Dendritic cell treated with granulocyte-macrophage colony-stimulating factor and Interleukin-4, amounts not matched to agents 40 ng/mL and 50 ng/mL, for 4 days (primary cell): ENCODE data around the gene ATP2A1.
"Not testable (repeated sequence)": the region's sequence is repeated elsewhere in the genome, so short reads cannot be mapped to it uniquely, and the experiment has no call there.

ENCODE experiments used
- H3K27ac Mint-ChIP-seq: one replicate; pipeline ENCODE4 v1.8.0; 2022; ENCODE audit warnings: mild to moderate bottlenecking, mixed read lengths
- H3K27me3 Mint-ChIP-seq: one replicate; pipeline ENCODE4 v1.8.0; 2022; ENCODE audit warnings: mild to moderate bottlenecking, mixed read lengths
- H3K36me3 Mint-ChIP-seq: one replicate; pipeline ENCODE4 v1.8.0; 2022; ENCODE audit warnings: low read depth, mixed read lengths
- H3K4me1 Mint-ChIP-seq: one replicate; pipeline ENCODE4 v1.8.0; 2022; ENCODE audit warnings: low read depth, mixed read lengths
- H3K4me3 Mint-ChIP-seq: one replicate; pipeline ENCODE4 v1.8.0; 2022; ENCODE audit warnings: mild to moderate bottlenecking, moderate library complexity, mixed read lengths
- H3K9me3 Mint-ChIP-seq: one replicate; pipeline ENCODE4 v1.8.0; 2022; ENCODE audit warnings: mixed read lengths
- intact Hi-C: fragments of 100-400 bp; cut with micrococcal nuclease; formaldehyde crosslinking; loops from one replicate; pipeline ENCODE4 v1.15.0; 2022

Gene ATP2A1

GRCh38 chr16:28917095-28917494, 38.8 kb downstream of the ATP2A1 start:
- no peak overlapping the region for H3K27ac Mint-ChIP-seq
- intact Hi-C loops = no loop called here
- H3K27me3 Mint-ChIP-seq = no peaks in the 10 kb centered on the region
- H3K4me3 Mint-ChIP-seq = no peak overlapping the region
- peaks cover 91% of the 10 kb centered on the region for H3K36me3 Mint-ChIP-seq
- no peaks in the 10 kb centered on the region for H3K9me3 Mint-ChIP-seq
- H3K4me1 Mint-ChIP-seq = peaks cover 5% of the 10 kb centered on the region

GRCh38 chr16:28918698-28919097, 40.4 kb downstream of the ATP2A1 start:
- peaks cover 77% of the 10 kb centered on the region for H3K36me3 Mint-ChIP-seq
- H3K27ac Mint-ChIP-seq = no peak overlapping the region
- H3K4me3 Mint-ChIP-seq = no peak overlapping the region
- H3K4me1 Mint-ChIP-seq = peaks cover 15% of the 10 kb centered on the region
- intact Hi-C loops = no loop called here
- H3K9me3 Mint-ChIP-seq = no peaks in the 10 kb centered on the region
- no peaks in the 10 kb centered on the region for H3K27me3 Mint-ChIP-seq

DNA sequence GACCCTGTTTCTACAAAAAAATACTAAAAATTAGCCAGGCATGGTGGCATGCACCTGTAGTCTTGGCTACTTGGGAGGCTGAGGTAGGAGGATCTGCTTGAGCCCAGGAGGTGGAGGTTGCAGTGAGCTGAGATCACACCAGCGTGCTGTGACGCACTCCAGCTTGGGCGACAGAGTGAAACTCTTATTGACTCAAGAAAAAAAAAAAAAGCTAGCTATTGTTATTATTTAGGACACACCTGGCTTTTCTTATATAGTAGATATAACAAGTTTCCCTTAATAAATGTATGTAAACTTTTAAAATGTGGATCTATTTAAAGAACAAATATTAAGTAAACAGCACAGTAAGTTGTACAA, 44.9 kb downstream of the ATP2A1 start:
- H3K36me3 Mint-ChIP-seq = peaks cover 51% of the 10 kb centered on the region

DNA sequence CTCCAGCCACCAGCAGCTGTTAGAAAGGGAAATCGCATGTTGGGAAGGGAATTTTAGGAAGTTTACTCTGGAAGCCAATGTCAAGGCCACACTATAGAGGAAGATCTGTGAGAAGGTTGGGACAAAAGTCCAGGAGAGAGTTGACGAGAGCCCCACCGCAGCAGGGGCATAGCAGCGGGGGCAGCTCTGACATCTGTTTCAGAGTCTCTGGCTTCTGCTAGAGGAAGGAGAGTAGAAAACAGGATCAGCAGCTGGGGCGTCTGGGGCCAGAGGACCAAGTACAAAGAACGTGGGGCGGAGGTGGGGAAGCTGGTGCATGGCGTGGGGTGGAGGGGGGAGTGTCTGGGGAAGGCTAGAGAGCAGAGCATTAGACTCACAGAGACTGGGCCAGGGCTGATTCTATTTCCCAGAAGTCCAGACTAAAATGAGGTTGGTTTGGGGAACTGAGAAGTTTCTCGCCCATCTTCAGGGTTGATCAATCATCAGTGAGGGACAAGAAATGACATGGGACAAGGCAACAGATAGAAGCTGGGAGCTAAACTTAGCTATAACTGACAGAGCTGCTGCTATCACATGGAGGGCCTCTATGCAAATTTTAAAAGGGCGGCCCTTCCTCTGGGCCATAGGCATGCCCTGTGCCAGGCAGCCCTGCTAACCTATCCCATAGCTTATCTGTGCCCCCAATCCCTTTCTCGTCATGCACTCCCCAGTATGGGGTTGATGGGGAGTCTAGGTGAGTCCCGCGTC, 45.5 kb downstream of the ATP2A1 start:
- Mint-ChIP-seq H3K4me1 (peaks cover 34% of the 10 kb centered on the region), H3K27me3 (no peaks in the 10 kb centered on the region), H3K4me3 (peak overlapping the region; percentile 89), H3K9me3 (no peaks in the 10 kb centered on the region), H3K36me3 (peaks cover 44% of the 10 kb centered on the region), H3K27ac (peak overlapping the region; percentile 96)
- intact Hi-C loops = loop anchor here (1.0 to 10.0 kb wide), 2 partner anchors 26 to 59 kb away; partner anchors contain the start of genes NFATC2IP and SH2B1

More for the DNA sequence above, 44.9 kb downstream of the ATP2A1 start:
- peak overlapping the region; percentile 96 for H3K27ac Mint-ChIP-seq
- H3K4me1 Mint-ChIP-seq = peaks cover 34% of the 10 kb centered on the region
- peak overlapping the region; percentile 61 for H3K4me3 Mint-ChIP-seq
- no peaks in the 10 kb centered on the region for H3K27me3 Mint-ChIP-seq
- intact Hi-C loops = loop anchor here (10.0 kb wide), 1 partner anchor 58 kb away; the partner anchor contains the start of gene SH2B1
- no peaks in the 10 kb centered on the region for H3K9me3 Mint-ChIP-seq

DNA sequence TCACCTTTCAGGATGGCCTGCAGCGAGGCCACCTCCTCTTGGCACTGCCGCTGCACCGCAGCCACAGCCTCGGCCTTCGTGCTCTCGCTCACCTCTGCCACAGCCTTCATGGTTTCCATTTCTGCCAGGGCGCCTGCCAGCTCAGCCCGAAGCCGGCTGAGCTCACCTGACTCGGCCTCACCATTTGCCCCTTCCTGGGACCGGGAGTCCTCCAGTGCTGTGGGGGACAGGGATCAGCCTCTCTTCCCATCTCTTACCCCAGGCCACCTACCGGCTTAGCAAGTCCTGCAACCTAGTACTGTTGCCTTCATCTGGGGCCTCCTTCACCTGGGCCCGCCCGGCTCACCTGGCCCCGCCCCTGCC, 46.1 kb downstream of the ATP2A1 start:
- intact Hi-C loops = loop anchor here (1.0 to 10.0 kb wide), 2 partner anchors 26 to 60 kb away; partner anchors contain the start of genes NFATC2IP and SH2B1
- Mint-ChIP-seq H3K9me3 (no peaks in the 10 kb centered on the region), H3K4me3 (peak overlapping the region; percentile 89), H3K4me1 (peaks cover 34% of the 10 kb centered on the region), H3K36me3 (peaks cover 39% of the 10 kb centered on the region), H3K27ac (peak overlapping the region; percentile 96), H3K27me3 (no peaks in the 10 kb centered on the region)

GRCh38 chr16:28924762-28925385, 46.6 kb downstream of the ATP2A1 start, which contains the start of gene RABEP2:
RABEP2 (minus strand) TSS chr16:28925238; CDS start chr16:28925163, 75 bp downstream.
- Mint-ChIP-seq H3K4me1 (peaks cover 34% of the 10 kb centered on the region), H3K36me3 (peaks cover 34% of the 10 kb centered on the region), H3K27me3 (no peaks in the 10 kb centered on the region), H3K4me3 (peak within 1 kb of the TSS; percentile 89), H3K27ac (peak within 1 kb of the TSS; percentile 96), H3K9me3 (no peaks in the 10 kb centered on the region)
- intact Hi-C loops = loop anchor here (1.0 to 10.0 kb wide), 2 partner anchors 25 to 60 kb away; partner anchors contain the start of genes NFATC2IP and SH2B1

DNA sequence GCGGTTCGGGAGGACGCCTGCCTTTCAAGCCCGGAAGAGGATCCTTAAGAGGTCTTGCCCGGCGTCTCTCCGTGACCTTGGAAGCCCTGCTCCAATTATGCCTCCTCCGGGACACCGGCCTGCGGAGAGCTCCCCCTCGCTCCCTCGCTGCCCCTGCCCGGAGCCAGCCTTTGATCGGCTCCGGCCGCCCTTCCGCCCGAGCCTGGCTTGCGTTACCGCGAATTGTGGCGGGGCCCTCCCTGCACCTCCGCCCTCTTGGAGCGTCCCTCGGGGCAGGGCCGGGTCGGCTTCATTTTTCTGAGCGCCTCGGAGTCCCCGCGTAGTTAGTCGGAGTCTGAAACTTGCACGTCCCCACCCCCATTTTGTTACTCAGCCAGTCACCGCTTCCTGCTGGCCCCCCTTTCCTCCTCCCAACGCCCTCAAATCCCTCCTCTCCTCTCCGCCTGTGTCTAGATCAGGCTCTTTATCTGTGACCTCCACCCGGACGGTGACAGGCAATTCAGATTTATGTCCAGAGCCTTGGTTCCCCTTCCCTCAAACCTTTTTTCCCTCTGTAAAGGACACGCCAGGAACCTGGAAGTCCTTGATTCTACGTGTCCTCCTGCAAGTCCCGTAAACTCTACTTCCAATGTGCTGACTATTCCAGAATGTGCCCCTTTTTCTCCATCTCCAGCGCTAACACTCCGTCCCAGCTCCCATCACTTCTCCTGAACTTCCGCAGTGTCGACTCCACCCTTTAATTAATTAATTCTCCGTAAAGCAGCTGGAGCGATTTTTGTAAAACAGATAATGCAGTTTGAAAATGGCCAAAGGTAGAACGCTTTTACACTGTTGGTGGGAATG, 47.3 kb downstream of the ATP2A1 start:
- Mint-ChIP-seq H3K4me1 (peaks cover 39% of the 10 kb centered on the region), H3K36me3 (peaks cover 31% of the 10 kb centered on the region), H3K4me3 (peak overlapping the region; percentile 89), H3K27ac (peak overlapping the region; percentile 96), H3K27me3 (no peaks in the 10 kb centered on the region), H3K9me3 (no peaks in the 10 kb centered on the region)
- intact Hi-C loops = loop anchor here (10.0 kb wide), 1 partner anchor 61 kb away; the partner anchor contains the start of gene SH2B1

- intact Hi-C loops = loop anchor here (10.0 kb wide), 1 partner anchor 61 kb away; the partner anchor contains the start of gene SH2B1
- H3K9me3 Mint-ChIP-seq, H3K27me3 Mint-ChIP-seq: not testable (repeated sequence)
- Mint-ChIP-seq H3K36me3 (peaks cover 24% of the 10 kb centered on the region), H3K27ac (peak overlapping the region; percentile 96), H3K4me3 (peak overlapping the region; percentile 89), H3K4me1 (peaks cover 40% of the 10 kb centered on the region)
Observed at GRCh38 chr16:28926284-28926683, 48.0 kb downstream of the ATP2A1 start.

DNA sequence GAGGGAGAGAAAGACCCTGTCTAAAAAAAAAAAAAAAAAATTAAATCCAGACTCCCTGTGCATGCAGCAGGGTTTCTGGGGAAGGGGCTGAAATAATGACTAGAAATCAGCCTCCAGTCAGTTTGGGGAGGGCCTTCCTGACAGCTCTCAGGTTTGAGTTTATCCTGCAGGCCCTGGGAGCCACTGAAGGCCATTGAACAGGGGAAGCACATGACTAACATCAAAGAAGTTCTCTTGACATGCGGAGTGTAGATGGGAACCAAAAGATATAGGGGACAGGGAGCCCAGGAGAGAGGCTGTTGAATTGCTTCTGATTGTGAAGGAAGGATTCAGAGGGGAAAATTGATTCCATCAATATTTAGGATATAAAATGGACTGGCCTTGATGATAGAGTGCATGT, 49.5 kb downstream of the ATP2A1 start:
- peaks cover 37% of the 10 kb centered on the region for H3K4me1 Mint-ChIP-seq
- peaks cover 13% of the 10 kb centered on the region for H3K36me3 Mint-ChIP-seq
- H3K27ac Mint-ChIP-seq = no peak overlapping the region

DNA sequence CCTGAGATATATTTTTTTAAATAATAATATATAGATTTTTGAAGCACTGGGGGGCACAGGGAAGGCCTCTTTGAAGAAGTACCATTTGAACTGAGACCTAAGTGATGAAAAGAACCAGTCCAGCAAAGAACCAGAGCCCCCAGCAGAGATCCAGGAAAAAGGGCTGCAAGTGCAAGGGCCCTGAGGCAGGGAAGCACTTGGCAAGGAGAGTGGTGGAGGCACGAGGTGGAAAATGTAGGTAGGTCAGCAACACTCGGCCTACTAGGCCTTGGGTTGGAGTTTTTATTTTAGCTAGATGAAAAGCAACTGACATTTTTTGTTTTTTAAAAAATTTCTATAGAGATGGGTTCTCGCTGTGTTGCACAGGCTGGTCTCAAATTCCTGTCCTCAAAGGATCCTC, 51.9 kb downstream of the ATP2A1 start:
- Mint-ChIP-seq H3K27ac (peak overlapping the region; percentile 71), H3K4me3 (no peak overlapping the region), H3K27me3 (no peaks in the 10 kb centered on the region), H3K9me3 (no peaks in the 10 kb centered on the region), H3K36me3 (peaks cover 9% of the 10 kb centered on the region), H3K4me1 (peaks cover 21% of the 10 kb centered on the region)
- intact Hi-C loops = no loop called here

More for the DNA sequence above, 49.5 kb downstream of the ATP2A1 start:
- no peaks in the 10 kb centered on the region for H3K27me3 Mint-ChIP-seq
- no peaks in the 10 kb centered on the region for H3K9me3 Mint-ChIP-seq
- no peak overlapping the region for H3K4me3 Mint-ChIP-seq
- intact Hi-C loops = loop anchor here (10.0 kb wide), 1 partner anchor 63 kb away; the partner anchor contains the start of gene SH2B1

DNA sequence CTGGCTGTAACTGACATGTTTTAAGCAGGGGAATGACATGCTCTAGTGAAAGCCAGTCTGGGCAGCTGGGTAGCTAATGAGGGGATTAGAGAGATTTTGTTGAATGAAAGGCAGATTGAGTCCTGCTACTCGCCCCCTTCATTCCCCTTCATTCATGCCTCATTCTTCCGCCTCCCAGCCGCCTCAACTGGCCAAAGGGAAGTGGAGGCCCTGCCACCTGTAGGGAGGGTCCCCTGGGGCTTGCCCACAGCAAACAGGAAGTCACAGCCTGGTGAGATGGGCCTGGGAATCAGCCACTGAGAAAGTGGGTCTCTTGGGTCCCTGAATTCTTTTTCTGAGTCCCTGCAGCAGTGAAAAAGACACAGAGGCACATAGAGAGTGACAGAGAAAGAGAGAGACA, 52.4 kb downstream of the ATP2A1 start:
- H3K27me3 Mint-ChIP-seq = no peaks in the 10 kb centered on the region
- peak overlapping the region; percentile 71 for H3K27ac Mint-ChIP-seq
- H3K36me3 Mint-ChIP-seq = peaks cover 5% of the 10 kb centered on the region
- no peak overlapping the region for H3K4me3 Mint-ChIP-seq
- H3K4me1 Mint-ChIP-seq = peaks cover 24% of the 10 kb centered on the region
- H3K9me3 Mint-ChIP-seq = no peaks in the 10 kb centered on the region
- intact Hi-C loops = no loop called here

- intact Hi-C loops = no loop called here
- Mint-ChIP-seq H3K36me3 (no peaks in the 10 kb centered on the region), H3K4me3 (no peak within 1 kb of the TSS), H3K27me3 (no peaks in the 10 kb centered on the region), H3K9me3 (no peaks in the 10 kb centered on the region), H3K27ac (peak within 1 kb of the TSS; percentile 71), H3K4me1 (peaks cover 31% of the 10 kb centered on the region)
Observed at GRCh38 chr16:28931801-28932225, 53.5 kb downstream of the ATP2A1 start, which contains the start of gene CD19. CD19 (plus strand) TSS chr16:28931971; CDS start chr16:28932001, 30 bp downstream.

DNA sequence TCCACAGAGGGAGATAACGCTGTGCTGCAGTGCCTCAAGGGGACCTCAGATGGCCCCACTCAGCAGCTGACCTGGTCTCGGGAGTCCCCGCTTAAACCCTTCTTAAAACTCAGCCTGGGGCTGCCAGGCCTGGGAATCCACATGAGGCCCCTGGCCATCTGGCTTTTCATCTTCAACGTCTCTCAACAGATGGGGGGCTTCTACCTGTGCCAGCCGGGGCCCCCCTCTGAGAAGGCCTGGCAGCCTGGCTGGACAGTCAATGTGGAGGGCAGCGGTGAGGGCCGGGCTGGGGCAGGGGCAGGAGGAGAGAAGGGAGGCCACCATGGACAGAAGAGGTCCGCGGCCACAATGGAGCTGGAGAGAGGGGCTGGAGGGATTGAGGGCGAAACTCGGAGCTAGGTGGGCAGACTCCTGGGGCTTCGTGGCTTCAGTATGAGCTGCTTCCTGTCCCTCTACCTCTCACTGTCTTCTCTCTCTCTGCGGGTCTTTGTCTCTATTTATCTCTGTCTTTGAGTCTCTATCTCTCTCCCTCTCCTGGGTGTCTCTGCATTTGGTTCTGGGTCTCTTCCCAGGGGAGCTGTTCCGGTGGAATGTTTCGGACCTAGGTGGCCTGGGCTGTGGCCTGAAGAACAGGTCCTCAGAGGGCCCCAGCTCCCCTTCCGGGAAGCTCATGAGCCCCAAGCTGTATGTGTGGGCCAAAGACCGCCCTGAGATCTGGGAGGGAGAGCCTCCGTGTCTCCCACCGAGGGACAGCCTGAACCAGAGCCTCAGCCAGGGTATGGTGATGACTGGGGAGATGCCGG, 54.3 kb downstream of the ATP2A1 start:
- Mint-ChIP-seq H3K27ac (peak overlapping the region; percentile 0), H3K4me3 (no peak overlapping the region), H3K27me3 (no peaks in the 10 kb centered on the region), H3K9me3 (no peaks in the 10 kb centered on the region), H3K36me3 (no peaks in the 10 kb centered on the region), H3K4me1 (peaks cover 33% of the 10 kb centered on the region)
- intact Hi-C loops = no loop called here
